Activated CD8-positive, alpha-beta T cell treated with anti-CD3 and anti-CD28 coated beads, Interleukin-2, amount 10 ng/mL, durations not matched to agents 7 days and 5 days (primary cell): ENCODE data around the gene CAPZA1. TPM values are rescaled to one million over a fixed set of nuclear protein-coding genes. Genes with fewer than 3 reads are reported as not detected.

Source experiments
- ATAC-seq: fragments of 150-1000 bp; cut with Tn5 transposase; one replicate; pipeline ENCODE4 v1.10.0; 2021; ENCODE audit warnings: moderate library complexity
- CTCF ChIA-PET: fragments of 350-600 bp; sonication (Branson Sonifier 250); formaldehyde crosslinking; loops from one replicate; lab custom pipeline; 2021; ENCODE audit warnings: antibody characterized with exemption; lab: Charles Lee
- POLR2A ChIA-PET: fragments of 350-600 bp; sonication (Branson Sonifier 250); formaldehyde crosslinking; loops from one replicate; lab custom pipeline; 2021; ENCODE audit warnings: antibody characterized with exemption; lab: Charles Lee
- DNase-seq: peaks from one replicate; pipeline ENCODE4 v3.0.0-alpha.2; 2020
- H3K27ac Mint-ChIP-seq: one replicate; pipeline ENCODE4 v1.8.0; 2021; ENCODE audit warnings: mild to moderate bottlenecking, mixed read lengths
- H3K27me3 Mint-ChIP-seq: one replicate; pipeline ENCODE4 v1.8.0; 2021; ENCODE audit warnings: low read depth, mixed read lengths
- H3K36me3 Mint-ChIP-seq: one replicate; pipeline ENCODE4 v1.8.0; 2021; ENCODE audit warnings: low read depth, mixed read lengths
- H3K4me1 Mint-ChIP-seq: one replicate; pipeline ENCODE4 v1.8.0; 2021; ENCODE audit warnings: low read depth, mixed read lengths
- H3K4me3 Mint-ChIP-seq: one replicate; pipeline ENCODE4 v1.8.0; 2021; ENCODE audit warnings: mild to moderate bottlenecking, mixed read lengths
- H3K9me3 Mint-ChIP-seq: one replicate; pipeline ENCODE4 v1.8.0; 2022; ENCODE audit warnings: mixed read lengths; ENCODE audit not compliant: insufficient read depth
- total RNA-seq, 2 experiments: library from RNA; stranded (reverse); gene quantifications; one replicate each; pipeline ENCODE4 v1.2.3, GENCODE V29; 2021

CAPZA1 gene
- total RNA-seq, 2 experiments from 2014 or later = 279 to 280 TPM

- ATAC-seq (no peak), DNase-seq (no peak)
- H3K36me3 Mint-ChIP-seq = peaks cover 55% of the 10 kb centered on the region
- POLR2A ChIA-PET = interaction anchor here (0.8 kb wide), 1 partner anchor 76 kb away, joined by 3 read pairs; the partner anchor contains the start of gene ST7L
- peaks cover 11% of the 10 kb centered on the region for H3K4me1 Mint-ChIP-seq
- no peaks in the 10 kb centered on the region for H3K27me3 Mint-ChIP-seq
- no peaks in the 10 kb centered on the region for H3K9me3 Mint-ChIP-seq
- H3K27ac Mint-ChIP-seq = no peak overlapping the region
- CTCF ChIA-PET = no interaction called here
- H3K4me3 Mint-ChIP-seq = no peak overlapping the region
Observed at GRCh38 chr1:112695276-112695675, 75.6 kb downstream of the CAPZA1 start.

- Mint-ChIP-seq H3K4me3 (no peak overlapping the region), H3K4me1 (peaks cover 25% of the 10 kb centered on the region), H3K27ac (no peak overlapping the region), H3K9me3 (no peaks in the 10 kb centered on the region), H3K36me3 (peaks cover 57% of the 10 kb centered on the region), H3K27me3 (no peaks in the 10 kb centered on the region)
- ATAC-seq = no peak
- no peak for DNase-seq
- ChIA-PET POLR2A (interaction anchor here (0.8 kb wide), 1 partner anchor 61 kb away, joined by 3 read pairs; no protein-coding TSS in a partner anchor), CTCF (interaction anchor here (2.9 kb wide), 1 partner anchor 11 kb away, joined by 10 read pairs; no protein-coding TSS in a partner anchor)
Observed at GRCh38 chr1:112696578-112697314, 77.1 kb downstream of the CAPZA1 start.

- DNase-seq (no peak), ATAC-seq (no peak)
- no peaks in the 10 kb centered on the region for H3K27me3 Mint-ChIP-seq
- peaks cover 36% of the 10 kb centered on the region for H3K4me1 Mint-ChIP-seq
- H3K4me3 Mint-ChIP-seq = no peak overlapping the region
- ChIA-PET POLR2A (interaction anchor here (0.8 to 3.7 kb wide), 2 partner anchors 23 to 62 kb away, joined by 3 to 21 read pairs; partner anchors contain the start of gene MOV10), CTCF (interaction anchor here (2.9 kb wide), 1 partner anchor 10 kb away, joined by 10 read pairs; no protein-coding TSS in a partner anchor)
- H3K9me3 Mint-ChIP-seq = no peaks in the 10 kb centered on the region
- no peak overlapping the region for H3K27ac Mint-ChIP-seq
- H3K36me3 Mint-ChIP-seq = peaks cover 62% of the 10 kb centered on the region
Observed at GRCh38 chr1:112697781-112698201, 78.2 kb downstream of the CAPZA1 start.

GRCh38 chr1:112698366-112699310, 79.0 kb downstream of the CAPZA1 start:
- Mint-ChIP-seq H3K9me3 (no peaks in the 10 kb centered on the region), H3K27me3 (no peaks in the 10 kb centered on the region), H3K27ac (peak overlapping the region; percentile 91), H3K4me1 (peaks cover 42% of the 10 kb centered on the region), H3K4me3 (no peak overlapping the region), H3K36me3 (peaks cover 65% of the 10 kb centered on the region)
- POLR2A ChIA-PET = interaction anchor here (0.8 to 3.7 kb wide), 3 partner anchors 24 to 335 kb away, joined by 3 to 21 read pairs (median 3); partner anchors contain the start of genes MOV10 and ST7L
- no peak for DNase-seq
- CTCF ChIA-PET = interaction anchor here (0.9 to 6.9 kb wide), 4 partner anchors 9 to 85 kb away, joined by 3 to 56 read pairs (median 6); partner anchors contain the start of gene PPM1J
- no peak for ATAC-seq

GRCh38 chr1:112699425-112700144, 80.0 kb downstream of the CAPZA1 start:
- Mint-ChIP-seq H3K4me3 (no peak overlapping the region), H3K27ac (peak overlapping the region; percentile 91), H3K4me1 (peaks cover 52% of the 10 kb centered on the region), H3K36me3 (peaks cover 68% of the 10 kb centered on the region), H3K9me3 (no peaks in the 10 kb centered on the region), H3K27me3 (no peaks in the 10 kb centered on the region)
- ATAC-seq = no peak
- ChIA-PET CTCF (interaction anchor here (0.9 to 6.9 kb wide), 3 partner anchors 9 to 86 kb away, joined by 3 to 56 read pairs (median 3); partner anchors contain the start of gene PPM1J), POLR2A (interaction anchor here (0.8 to 3.7 kb wide), 3 partner anchors 25 to 336 kb away, joined by 3 to 21 read pairs (median 3); partner anchors contain the start of genes MOV10 and ST7L)
- DNase-seq = no peak

GRCh38 chr1:112700290-112701226, 80.9 kb downstream of the CAPZA1 start:
- Mint-ChIP-seq H3K4me1 (peaks cover 62% of the 10 kb centered on the region), H3K27ac (peak overlapping the region; percentile 91), H3K9me3 (no peaks in the 10 kb centered on the region), H3K4me3 (no peak overlapping the region), H3K27me3 (no peaks in the 10 kb centered on the region), H3K36me3 (peaks cover 60% of the 10 kb centered on the region)
- peak; percentile 81 for DNase-seq
- ATAC-seq = peak; percentile 41
- CTCF ChIA-PET = interaction anchor here (0.7 to 6.9 kb wide), 2 partner anchors 16 to 26 kb away, joined by 3 to 56 read pairs; partner anchors contain the start of genes MOV10 and PPM1J
- POLR2A ChIA-PET = interaction anchor here (0.8 to 3.7 kb wide), 3 partner anchors 26 to 83 kb away, joined by 3 to 21 read pairs (median 5); partner anchors contain the start of genes MOV10 and ST7L

GRCh38 chr1:112701227-112702066, 81.8 kb downstream of the CAPZA1 start:
- Mint-ChIP-seq H3K27ac (peak overlapping the region; percentile 91), H3K36me3 (peaks cover 55% of the 10 kb centered on the region), H3K4me1 (peaks cover 70% of the 10 kb centered on the region), H3K9me3 (no peaks in the 10 kb centered on the region), H3K4me3 (no peak overlapping the region), H3K27me3 (no peaks in the 10 kb centered on the region)
- ChIA-PET CTCF (interaction anchor here (1.0 to 6.9 kb wide), 3 partner anchors 15 to 199 kb away, joined by 3 to 56 read pairs (median 3); partner anchors contain the start of genes MOV10 and PPM1J), POLR2A (interaction anchor here (0.9 to 3.7 kb wide), 3 partner anchors 27 to 82 kb away, joined by 5 to 21 read pairs (median 5); partner anchors contain the start of genes MOV10 and ST7L)
- DNase-seq = no peak
- no peak for ATAC-seq

GRCh38 chr1:112702067-112702395, 82.4 kb downstream of the CAPZA1 start:
- Mint-ChIP-seq H3K9me3 (no peaks in the 10 kb centered on the region), H3K4me1 (peaks cover 70% of the 10 kb centered on the region), H3K4me3 (no peak overlapping the region), H3K27ac (peak overlapping the region; percentile 91), H3K27me3 (no peaks in the 10 kb centered on the region), H3K36me3 (peaks cover 51% of the 10 kb centered on the region)
- POLR2A ChIA-PET = interaction anchor here (1.0 to 3.5 kb wide), 3 partner anchors 11 to 84 kb away, joined by 3 to 36 read pairs (median 5); partner anchors contain the start of genes CAPZA1, MOV10 and ST7L
- ATAC-seq (no peak), DNase-seq (no peak)
- CTCF ChIA-PET = interaction anchor here (1.0 to 6.9 kb wide), 3 partner anchors 15 to 200 kb away, joined by 3 to 56 read pairs (median 3); partner anchors contain the start of genes MOV10 and PPM1J
